ENCODE results near the gene RBP5. TPM values are rescaled to one million over a fixed set of nuclear protein-coding genes. Genes with fewer than 3 reads are reported as not detected.
A peak's percentile ranks its signal among the peaks of the same experiment; 100 is the strongest.

The RBP5 gene
- total RNA-seq, 4 donors from 2014 or later: 0.53 to 1.3 TPM; not detected in 2

- H3K4me1 ChIP-seq: peaks cover 18 to 54% (median 42%) of the 10 kb centered on the region in 3 donors
- no peaks in the 10 kb centered on the region for H3K27me3 ChIP-seq
- TF ChIP-seq POLR2A (IDR thresholded peaks at IDR 0.05): no peak
- no peak for TF ChIP-seq CTCF (IDR thresholded peaks at IDR 0.05)
- no peaks in the 10 kb centered on the region for H3K9me3 ChIP-seq
- DNase-seq: no peak
- 50 to 62% methylated on average over 10 of the region's 10 CpGs for WGBS, 2 donors
- H3K27ac ChIP-seq: peak overlapping the region in 2 of 4 donors; percentile 40 to 89
- intact Hi-C loops (cut with DNase I): loop anchor here (5.0 kb wide), 1 partner anchor 37 kb away; no protein-coding TSS in a partner anchor
- no peak overlapping the region for H3K4me3 ChIP-seq
- H3K36me3 ChIP-seq: peaks cover 0 to 25% (median 0%) of the 10 kb centered on the region in 3 donors
Observed at GRCh38 chr12:7093892-7094291, 34.8 kb downstream of the RBP5 start.

- peaks cover 18 to 56% (median 47%) of the 10 kb centered on the region in 3 donors for H3K4me1 ChIP-seq
- no peak for DNase-seq
- peak overlapping the region in 2 of 4 donors; percentile 40 to 89 for H3K27ac ChIP-seq
- no peak for TF ChIP-seq CTCF (IDR thresholded peaks at IDR 0.05)
- no peak for TF ChIP-seq POLR2A (IDR thresholded peaks at IDR 0.05)
- 57 to 74% methylated on average over 5 of the region's 5 CpGs for WGBS, 2 donors
- intact Hi-C loops (cut with DNase I): loop anchor here (5.0 kb wide), 1 partner anchor 36 kb away; no protein-coding TSS in a partner anchor
- H3K36me3 ChIP-seq: peaks cover 0 to 26% (median 3%) of the 10 kb centered on the region in 3 donors
- H3K4me3 ChIP-seq: no peak overlapping the region
- H3K27me3 ChIP-seq: no peaks in the 10 kb centered on the region
- no peaks in the 10 kb centered on the region for H3K9me3 ChIP-seq
Observed at GRCh38 chr12:7093486-7093885, 35.2 kb downstream of the RBP5 start.

DNA sequence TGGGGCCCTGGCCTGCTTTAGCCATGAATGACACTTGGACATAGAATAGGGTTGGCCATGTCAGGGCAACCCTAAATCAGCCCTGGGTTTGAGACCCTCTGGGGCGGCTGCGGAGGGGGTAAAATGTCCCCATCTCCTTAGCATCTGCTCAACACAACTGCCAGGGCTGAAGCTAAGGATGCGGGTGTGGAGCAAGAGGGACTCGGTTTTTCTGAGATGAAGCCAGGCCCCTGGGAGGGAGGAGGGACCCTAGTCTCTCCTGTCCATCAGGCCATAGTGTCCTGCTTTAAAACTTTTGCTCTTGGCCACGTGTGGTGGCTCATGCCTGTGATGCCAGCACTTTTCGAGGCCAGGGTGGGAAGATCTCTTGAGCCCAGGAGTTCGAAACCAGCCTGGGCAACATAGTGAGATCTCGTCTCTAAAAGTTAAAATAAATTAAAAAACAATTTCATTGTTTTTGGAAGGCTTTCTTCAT is 35.7 kb downstream of the RBP5 start:
- peak overlapping the region; percentile 77 to 89 (median 82) for H3K27ac ChIP-seq
- H3K4me1 ChIP-seq: peaks cover 18 to 56% (median 47%) of the 10 kb centered on the region in 3 donors
- WGBS, 2 donors: 64 to 71% methylated on average over 7 to 8 of the region's 8 CpGs
- H3K9me3 ChIP-seq: no peaks in the 10 kb centered on the region
- no peak for TF ChIP-seq CTCF (IDR thresholded peaks at IDR 0.05)
- no peak for TF ChIP-seq POLR2A (IDR thresholded peaks at IDR 0.05)
- peaks cover 0 to 26% (median 7%) of the 10 kb centered on the region in 3 donors for H3K36me3 ChIP-seq
- intact Hi-C loops (cut with DNase I): loop anchor here (5.0 kb wide), 1 partner anchor 36 kb away; no protein-coding TSS in a partner anchor
- H3K27me3 ChIP-seq: no peaks in the 10 kb centered on the region
- no peak overlapping the region for H3K4me3 ChIP-seq
- no peak for DNase-seq

GRCh38 chr12:7092229-7092985 is 36.3 kb downstream of the RBP5 start, which contains the start of gene C1R:
Gene C1R (minus strand): TSS chr12:7092445. CDS start chr12:7092388, 57 bp downstream.
- no peak for DNase-seq
- H3K4me3 ChIP-seq: peak within 1 kb of the TSS; percentile 36 to 68 (median 50)
- H3K9me3 ChIP-seq: no peaks in the 10 kb centered on the region
- H3K27ac ChIP-seq: peak within 1 kb of the TSS; percentile 78 to 92 (median 87)
- TF ChIP-seq POLR2A (IDR thresholded peaks at IDR 0.05) (peak in 2 of 4 donors; percentile 41 to 47), CTCF (IDR thresholded peaks at IDR 0.05) (peak; percentile 82 to 94 (median 90))
- 4 to 14% methylated on average over 12 to 13 of the region's 16 CpGs for WGBS, 2 donors
- H3K4me1 ChIP-seq: peaks cover 18 to 56% (median 47%) of the 10 kb centered on the region in 3 donors
- peaks cover 0 to 26% (median 7%) of the 10 kb centered on the region in 3 donors for H3K36me3 ChIP-seq
- H3K27me3 ChIP-seq: no peaks in the 10 kb centered on the region
- intact Hi-C loops (cut with DNase I): loop anchor here (5.0 kb wide), 1 partner anchor 35 kb away; no protein-coding TSS in a partner anchor
